Glutamatergic neuron (in vitro differentiated cells): ENCODE data around the gene ELAPOR1. TPM values are rescaled to one million over a fixed set of nuclear protein-coding genes. Genes with fewer than 3 reads are reported as not detected.
A peak's percentile ranks its signal among the peaks of the same experiment; 100 is the strongest.

ENCODE experiments used
- DNase-seq: peaks from one replicate; pipeline ENCODE4 v3.0.0; 2022
- H3K27ac Mint-ChIP-seq: one replicate; pipeline ENCODE4 v1.8.0; 2020; ENCODE audit warnings: mild to moderate bottlenecking, mixed read lengths, inconsistent platforms; ENCODE audit not compliant: unreplicated experiment
- H3K27me3 Mint-ChIP-seq: one replicate; pipeline ENCODE4 v1.8.0; 2020; ENCODE audit warnings: mild to moderate bottlenecking, moderate library complexity, mixed read lengths, inconsistent platforms; ENCODE audit not compliant: unreplicated experiment
- H3K36me3 Mint-ChIP-seq: one replicate; pipeline ENCODE4 v1.8.0; 2020; ENCODE audit warnings: mild to moderate bottlenecking, mixed read lengths, inconsistent platforms; ENCODE audit not compliant: unreplicated experiment
- H3K4me1 Mint-ChIP-seq: one replicate; pipeline ENCODE4 v1.8.0; 2020; ENCODE audit warnings: mild to moderate bottlenecking, low read depth, mixed read lengths, inconsistent platforms; ENCODE audit not compliant: unreplicated experiment
- H3K4me3 Mint-ChIP-seq: one replicate; pipeline ENCODE4 v1.8.0; 2020; ENCODE audit warnings: mild to moderate bottlenecking, mixed read lengths, inconsistent platforms; ENCODE audit not compliant: unreplicated experiment
- H3K9me3 Mint-ChIP-seq: one replicate; pipeline ENCODE4 v1.8.0; 2020; ENCODE audit warnings: mild to moderate bottlenecking, moderate library complexity, mixed read lengths, inconsistent platforms; ENCODE audit not compliant: unreplicated experiment
- total RNA-seq: library from RNA; stranded (reverse); fragmentation: NEBNext Ultra II Directional; extraction: Animal tissue kit (Norgen Biotek cat#: 25700); gene quantifications from one replicate; pipeline ENCODE4 v1.2.1, GENCODE V29; 2021; ENCODE audit not compliant: unreplicated experiment
- TF ChIP-seq, protein P1 (sequence below): fragments of 200-600 bp; sonication (generic); IDR thresholded peaks from one replicate; pipeline ENCODE4 v1.5.0; 2021; ENCODE audit not compliant: partially characterized antibody, unreplicated experiment

Gene ELAPOR1
- total RNA-seq, 1 donor from 2014 or later: 1.5 TPM

DNA sequence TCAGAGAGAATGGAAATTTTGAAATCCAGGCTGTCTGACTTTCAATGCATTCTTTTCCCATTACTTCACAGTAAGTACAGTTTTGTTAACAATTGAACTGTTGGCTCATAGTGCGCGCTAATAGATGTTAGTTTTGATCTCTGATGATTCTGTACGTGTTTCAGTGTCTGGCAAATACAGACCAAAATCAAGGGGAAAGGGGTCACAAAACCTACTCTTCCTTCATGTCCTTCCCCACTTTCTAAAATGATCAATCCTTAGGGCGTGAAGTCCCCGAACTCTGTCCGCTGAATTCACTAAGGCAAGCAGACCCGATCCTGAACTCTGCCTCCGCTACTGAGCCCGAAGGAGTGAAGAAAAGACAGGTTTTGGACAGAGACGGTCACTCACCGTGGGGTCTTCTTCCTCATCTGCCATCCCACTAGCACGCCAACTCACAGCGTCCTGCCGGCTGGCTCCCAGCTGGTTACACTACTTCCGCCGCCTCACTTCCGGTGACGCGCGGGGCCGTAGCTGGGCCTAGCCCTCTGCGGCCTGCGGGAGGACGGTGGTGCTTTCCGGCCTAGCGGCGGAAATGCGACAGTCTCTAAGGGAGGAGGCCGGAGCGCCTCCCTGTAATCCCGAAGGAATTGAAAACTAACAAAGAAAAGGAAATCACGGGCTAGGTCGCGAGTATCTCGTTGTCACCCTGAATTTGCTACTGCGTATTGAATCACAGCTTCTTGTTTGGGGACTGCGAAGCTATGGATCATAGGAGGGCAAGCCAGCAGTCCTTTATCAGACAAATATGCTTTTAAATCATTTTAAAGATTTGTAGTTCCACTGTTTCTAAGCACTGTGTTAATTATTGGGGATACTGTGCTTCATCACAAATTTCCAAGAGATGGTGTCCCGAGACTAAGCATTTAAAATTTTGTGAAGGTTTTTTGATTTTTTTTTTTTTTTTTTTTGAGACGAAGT is 38.1 kb upstream of the ELAPOR1 start, which contains the start of gene TAF13:
Gene TAF13 (minus strand): TSS at position 473 of the 960 bp plus-strand sequence. CDS start 56 bp downstream, at position 417.
- Mint-ChIP-seq H3K36me3 (no peaks in the 10 kb centered on the region), H3K4me3 (peak within 1 kb of the TSS; percentile 99), H3K9me3 (peaks cover 10% of the 10 kb centered on the region), H3K27me3 (no peaks in the 10 kb centered on the region), H3K4me1 (peaks cover 8% of the 10 kb centered on the region), H3K27ac (peak within 1 kb of the TSS; percentile 100)
- TF ChIP-seq, protein P1, sequence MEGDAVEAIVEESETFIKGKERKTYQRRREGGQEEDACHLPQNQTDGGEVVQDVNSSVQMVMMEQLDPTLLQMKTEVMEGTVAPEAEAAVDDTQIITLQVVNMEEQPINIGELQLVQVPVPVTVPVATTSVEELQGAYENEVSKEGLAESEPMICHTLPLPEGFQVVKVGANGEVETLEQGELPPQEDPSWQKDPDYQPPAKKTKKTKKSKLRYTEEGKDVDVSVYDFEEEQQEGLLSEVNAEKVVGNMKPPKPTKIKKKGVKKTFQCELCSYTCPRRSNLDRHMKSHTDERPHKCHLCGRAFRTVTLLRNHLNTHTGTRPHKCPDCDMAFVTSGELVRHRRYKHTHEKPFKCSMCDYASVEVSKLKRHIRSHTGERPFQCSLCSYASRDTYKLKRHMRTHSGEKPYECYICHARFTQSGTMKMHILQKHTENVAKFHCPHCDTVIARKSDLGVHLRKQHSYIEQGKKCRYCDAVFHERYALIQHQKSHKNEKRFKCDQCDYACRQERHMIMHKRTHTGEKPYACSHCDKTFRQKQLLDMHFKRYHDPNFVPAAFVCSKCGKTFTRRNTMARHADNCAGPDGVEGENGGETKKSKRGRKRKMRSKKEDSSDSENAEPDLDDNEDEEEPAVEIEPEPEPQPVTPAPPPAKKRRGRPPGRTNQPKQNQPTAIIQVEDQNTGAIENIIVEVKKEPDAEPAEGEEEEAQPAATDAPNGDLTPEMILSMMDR: no peak
- peak; percentile 96 for DNase-seq

DNA sequence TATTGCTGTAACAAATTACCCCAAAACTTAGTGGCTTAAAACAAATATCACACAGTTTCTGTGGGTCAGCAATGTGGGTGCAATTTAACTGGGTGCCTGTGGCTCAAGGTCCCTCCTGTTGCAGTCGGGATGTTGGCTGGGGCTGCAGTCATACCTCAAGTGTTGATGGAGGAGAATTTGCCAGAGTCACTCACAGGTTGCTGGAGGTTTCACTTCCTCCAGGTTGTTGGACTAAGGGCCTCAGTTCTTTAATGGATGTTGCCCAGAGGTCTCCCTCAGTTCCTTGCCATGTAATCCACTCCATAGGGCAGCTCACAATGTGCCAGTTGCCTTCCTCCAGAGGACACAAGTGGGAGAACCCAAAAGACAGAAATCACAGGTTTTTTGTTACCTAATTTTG is 35.6 kb upstream of the ELAPOR1 start:
- Mint-ChIP-seq H3K27ac (no peak overlapping the region), H3K4me3 (no peak overlapping the region), H3K27me3 (no peaks in the 10 kb centered on the region), H3K36me3 (no peaks in the 10 kb centered on the region), H3K9me3 (peaks cover 10% of the 10 kb centered on the region), H3K4me1 (peaks cover 8% of the 10 kb centered on the region)
- no peak for DNase-seq
- TF ChIP-seq, protein P1: no peak

DNA sequence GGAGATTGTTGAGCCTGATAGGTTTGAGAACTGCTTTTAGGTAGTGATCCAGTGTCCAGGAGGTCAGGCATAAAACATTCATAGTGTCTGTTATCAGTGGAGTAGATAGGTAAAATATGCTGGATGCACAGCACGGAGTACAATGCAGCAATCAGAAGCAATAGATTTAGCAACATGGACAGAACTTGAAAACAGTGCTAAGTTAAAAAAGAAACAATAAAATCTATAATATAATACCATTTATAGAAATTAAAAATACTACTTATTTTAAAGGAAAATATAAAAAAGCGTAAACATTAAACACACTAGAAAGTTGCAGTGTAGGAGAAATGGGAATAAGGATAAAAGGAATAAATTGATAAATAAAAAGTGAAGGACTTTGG is 34.7 kb upstream of the ELAPOR1 start:
- H3K4me3 Mint-ChIP-seq: no peak overlapping the region
- H3K9me3 Mint-ChIP-seq: peaks cover 10% of the 10 kb centered on the region
- no peaks in the 10 kb centered on the region for H3K27me3 Mint-ChIP-seq
- peaks cover 6% of the 10 kb centered on the region for H3K4me1 Mint-ChIP-seq
- TF ChIP-seq, protein P1: no peak
- no peaks in the 10 kb centered on the region for H3K36me3 Mint-ChIP-seq
- H3K27ac Mint-ChIP-seq: no peak overlapping the region
- no peak for DNase-seq

DNA sequence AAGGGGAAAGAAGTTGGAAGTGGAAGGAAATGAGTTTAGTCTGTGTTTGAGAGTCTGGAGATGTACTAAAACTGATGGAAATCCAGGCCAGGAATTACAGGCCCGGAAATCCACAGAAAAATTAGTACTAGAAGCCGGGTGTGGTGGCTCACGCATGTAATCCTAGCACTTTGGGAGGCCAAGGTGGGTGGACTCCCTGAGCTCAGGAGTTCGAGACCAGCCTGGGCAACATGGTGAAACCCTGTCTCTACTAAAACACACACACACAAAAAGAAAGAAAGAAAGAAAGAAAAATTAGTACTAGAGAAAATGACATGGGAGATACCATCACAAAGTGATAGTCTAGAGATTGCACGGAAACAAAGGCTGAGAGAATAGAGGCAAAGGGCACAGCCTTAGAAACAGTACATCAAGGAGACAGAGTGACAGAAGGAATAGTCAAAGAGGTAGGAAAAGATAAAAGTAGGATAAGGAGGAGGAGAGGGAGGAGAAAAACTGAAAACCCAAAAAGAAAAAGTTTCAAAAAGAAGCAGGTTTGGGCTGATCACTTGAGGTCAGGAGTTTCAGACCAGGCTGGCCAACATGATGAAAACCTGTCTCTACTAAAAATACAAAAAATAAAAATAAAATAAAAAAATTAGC is 33.4 kb upstream of the ELAPOR1 start:
- TF ChIP-seq, protein P1: no peak
- no peak overlapping the region for H3K4me3 Mint-ChIP-seq
- peaks cover 9% of the 10 kb centered on the region for H3K9me3 Mint-ChIP-seq
- no peaks in the 10 kb centered on the region for H3K27me3 Mint-ChIP-seq
- peaks cover 1% of the 10 kb centered on the region for H3K4me1 Mint-ChIP-seq
- no peak for DNase-seq
- H3K27ac Mint-ChIP-seq: no peak overlapping the region
- H3K36me3 Mint-ChIP-seq: no peaks in the 10 kb centered on the region

DNA sequence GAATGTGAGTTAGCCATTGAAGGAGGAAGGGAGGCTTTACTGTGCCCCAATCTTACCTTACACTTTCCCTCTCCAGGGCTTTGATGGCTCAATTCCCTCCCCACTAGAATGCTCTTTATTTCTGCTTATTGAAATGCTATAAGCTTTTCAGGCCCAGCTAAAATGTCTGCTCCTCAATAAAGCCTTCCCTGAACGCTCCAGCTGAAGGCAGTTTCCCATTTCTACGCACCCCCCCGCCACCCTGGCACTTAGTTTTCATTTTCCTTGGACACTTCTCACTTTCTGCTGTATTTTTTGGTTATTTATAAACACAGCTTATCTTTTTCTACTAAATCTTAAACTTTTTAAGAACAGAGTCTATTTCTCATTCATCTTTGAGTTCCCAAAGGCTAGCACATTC is 30.4 kb upstream of the ELAPOR1 start:
- H3K36me3 Mint-ChIP-seq: no peaks in the 10 kb centered on the region
- H3K4me1 Mint-ChIP-seq: no peaks in the 10 kb centered on the region
- TF ChIP-seq, protein P1: no peak
- H3K27ac Mint-ChIP-seq: no peak overlapping the region
- H3K4me3 Mint-ChIP-seq: no peak overlapping the region
- no peak for DNase-seq
- H3K27me3 Mint-ChIP-seq: no peaks in the 10 kb centered on the region
- no peaks in the 10 kb centered on the region for H3K9me3 Mint-ChIP-seq
